AG20443 (cell line): ENCODE data around the gene ZNF584.
A peak's percentile ranks its signal among the peaks of the same experiment; 100 is the strongest.

Source experiments
- DNase-seq: peaks from one replicate; pipeline ENCODE4 v3.0.0; 2012; ENCODE audit warnings: low spot score, mixed read lengths

ZNF584 gene

GRCh38 chr19:58466089-58466759 lies 57.8 kb downstream of the ZNF584 start:
- no peak for DNase-seq

GRCh38 chr19:58466760-58467589 lies 58.5 kb downstream of the ZNF584 start, which contains the start of gene ZNF324:
Gene ZNF324 (plus strand): TSS chr19:58467080. CDS start chr19:58469186, 2,106 bp downstream.
- DNase-seq = peak; percentile 99
